DND-41 (cell line): ENCODE results near the gene MITF.

Experiments
- ATAC-seq: fragments of 200-7000 bp; cut with Tn5 transposase; 3 replicates; pipeline ENCODE4 v1.9.1; 2021; ENCODE audit warnings: low read depth; ENCODE audit not compliant: insufficient read depth
- DNase-seq: peaks from one replicate; pipeline ENCODE4 v3.0.0-alpha.2; 2020
- H2AFZ ChIP-seq: 2 replicates; pipeline ENCODE4 v1.6.0; 2012; ENCODE audit warnings: low read depth, low read length
- H3K27ac ChIP-seq: 2 replicates; pipeline ENCODE4 v1.5.1; 2012; ENCODE audit warnings: low read length, inconsistent platforms
- H3K27me3 ChIP-seq: fragments of 200-600 bp; sonication (generic); 2 replicates; pipeline ENCODE4 v1.6.0; 2012; ENCODE audit warnings: low read length, mild to moderate bottlenecking, inconsistent platforms; ENCODE audit not compliant: insufficient read depth, poor library complexity
- H3K36me3 ChIP-seq: 2 replicates; pipeline ENCODE4 v1.5.1; 2012; ENCODE audit warnings: low read length, inconsistent platforms; ENCODE audit not compliant: insufficient read depth
- H3K4me1 ChIP-seq: 2 replicates; pipeline ENCODE4 v1.5.1; 2012; ENCODE audit warnings: mild to moderate bottlenecking, low read length; ENCODE audit not compliant: insufficient read depth
- H3K4me2 ChIP-seq: 2 replicates; pipeline ENCODE4 v1.6.0; 2012; ENCODE audit warnings: mild to moderate bottlenecking, moderate library complexity, low read length, inconsistent platforms; ENCODE audit not compliant: insufficient read depth
- H3K4me3 ChIP-seq, 2 experiments: fragments of 200-600 bp in 1 of 2; shearing (Covaris generic) in 1 of 2; 2 replicates each; pipeline ENCODE4 v1.5.1; 2012 to 2016; ENCODE audit warnings: inconsistent platforms in 2 of 2, low read length in 2 of 2, mild to moderate bottlenecking in 2 of 2, low read depth in 1 of 2, moderate library complexity in 1 of 2
- H3K79me2 ChIP-seq: 2 replicates; pipeline ENCODE4 v1.6.0; 2012; ENCODE audit warnings: low read length, inconsistent platforms; ENCODE audit not compliant: insufficient read depth
- H3K9ac ChIP-seq: 2 replicates; pipeline ENCODE4 v1.6.0; 2012; ENCODE audit warnings: low read depth, mild to moderate bottlenecking, inconsistent platforms, low read length, moderate library complexity
- H3K9me3 ChIP-seq: 2 replicates; pipeline ENCODE4 v1.5.1; 2012; ENCODE audit warnings: low read length, moderate library complexity, mild to moderate bottlenecking, inconsistent platforms; ENCODE audit not compliant: insufficient read depth, severe bottlenecking
- H4K20me1 ChIP-seq: 2 replicates; pipeline ENCODE4 v1.6.0; 2012; ENCODE audit warnings: low read length; ENCODE audit not compliant: insufficient read depth
- EZH2 ChIP-seq: IDR thresholded peaks from 3 replicates; pipeline ENCODE4 v1.6.1; 2012; ENCODE audit warnings: borderline replicate concordance, low read depth, mild to moderate bottlenecking, moderate library complexity, low read length, inconsistent platforms; ENCODE audit not compliant: severe bottlenecking
- TF ChIP-seq, protein P1 (sequence below): IDR thresholded peaks from 2 replicates; pipeline ENCODE4 v1.5.1; 2012; ENCODE audit warnings: borderline replicate concordance, low read length, moderate library complexity, mild to moderate bottlenecking; ENCODE audit not compliant: poor library complexity, severe bottlenecking; ENCODE audit errors: extremely low read depth

MITF gene

DNA sequence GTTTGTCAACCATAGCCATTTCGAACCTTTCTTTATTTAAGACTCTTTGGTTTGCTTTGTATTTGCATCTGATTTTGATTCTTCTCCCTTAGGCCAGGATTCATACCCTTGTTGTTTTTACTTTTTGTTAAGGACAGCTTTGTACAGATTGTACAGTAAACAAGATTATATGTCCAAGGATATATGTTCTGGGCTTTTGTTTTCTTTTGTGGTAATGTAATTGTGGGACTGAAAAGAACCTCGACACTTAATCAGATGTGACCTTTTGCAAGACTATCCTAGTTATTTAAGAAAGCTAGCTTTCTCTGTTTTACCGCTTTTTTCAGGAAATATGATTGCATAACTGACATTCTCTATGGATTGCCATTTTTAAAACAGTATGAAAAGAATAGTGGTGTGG is 193.2 kb downstream of the MITF start:
- Histone ChIP-seq H3K4me2 (no peak overlapping the region), H3K79me2 (no peaks in the 10 kb centered on the region), H3K27ac (no peak overlapping the region), H3K27me3 (no peaks in the 10 kb centered on the region), H3K4me3 (no peak overlapping the region), H4K20me1 (no peaks in the 10 kb centered on the region), H3K4me1 (no peaks in the 10 kb centered on the region), H3K9me3 (no peaks in the 10 kb centered on the region), H3K36me3 (no peaks in the 10 kb centered on the region), H2AFZ (no peak overlapping the region), H3K9ac (no peak overlapping the region)
- ATAC-seq, result no peak
- DNase-seq, result no peak
- TF ChIP-seq EZH2, result no peak

DNA sequence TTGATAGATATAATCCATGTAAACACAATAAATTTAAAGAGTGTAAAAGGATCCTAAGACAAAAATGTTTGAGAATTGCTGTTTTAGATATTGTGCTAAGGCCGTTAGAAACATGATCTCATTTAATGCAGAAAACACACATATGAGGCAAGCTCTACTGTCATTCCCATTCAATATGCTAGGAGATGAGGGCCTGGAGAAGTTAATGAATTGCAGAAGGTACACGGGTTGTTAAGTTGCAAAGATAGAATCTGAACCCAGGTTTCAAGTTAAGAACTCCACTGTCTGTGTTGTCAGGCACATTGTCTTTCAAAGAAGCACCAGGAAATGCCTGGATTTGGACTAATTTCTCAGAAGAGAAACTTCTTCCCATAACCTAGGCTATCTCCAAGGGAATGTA is 195.1 kb downstream of the MITF start:
- no peaks in the 10 kb centered on the region for H3K4me1 ChIP-seq
- H3K27me3 ChIP-seq, result no peaks in the 10 kb centered on the region
- no peak overlapping the region for H3K9ac ChIP-seq
- no peaks in the 10 kb centered on the region for H3K9me3 ChIP-seq
- TF ChIP-seq EZH2, result no peak
- TF ChIP-seq, protein P1, sequence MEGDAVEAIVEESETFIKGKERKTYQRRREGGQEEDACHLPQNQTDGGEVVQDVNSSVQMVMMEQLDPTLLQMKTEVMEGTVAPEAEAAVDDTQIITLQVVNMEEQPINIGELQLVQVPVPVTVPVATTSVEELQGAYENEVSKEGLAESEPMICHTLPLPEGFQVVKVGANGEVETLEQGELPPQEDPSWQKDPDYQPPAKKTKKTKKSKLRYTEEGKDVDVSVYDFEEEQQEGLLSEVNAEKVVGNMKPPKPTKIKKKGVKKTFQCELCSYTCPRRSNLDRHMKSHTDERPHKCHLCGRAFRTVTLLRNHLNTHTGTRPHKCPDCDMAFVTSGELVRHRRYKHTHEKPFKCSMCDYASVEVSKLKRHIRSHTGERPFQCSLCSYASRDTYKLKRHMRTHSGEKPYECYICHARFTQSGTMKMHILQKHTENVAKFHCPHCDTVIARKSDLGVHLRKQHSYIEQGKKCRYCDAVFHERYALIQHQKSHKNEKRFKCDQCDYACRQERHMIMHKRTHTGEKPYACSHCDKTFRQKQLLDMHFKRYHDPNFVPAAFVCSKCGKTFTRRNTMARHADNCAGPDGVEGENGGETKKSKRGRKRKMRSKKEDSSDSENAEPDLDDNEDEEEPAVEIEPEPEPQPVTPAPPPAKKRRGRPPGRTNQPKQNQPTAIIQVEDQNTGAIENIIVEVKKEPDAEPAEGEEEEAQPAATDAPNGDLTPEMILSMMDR, result no peak
- H3K4me3 ChIP-seq, result no peak overlapping the region
- no peaks in the 10 kb centered on the region for H4K20me1 ChIP-seq
- no peaks in the 10 kb centered on the region for H3K79me2 ChIP-seq
- H3K36me3 ChIP-seq, result no peaks in the 10 kb centered on the region
- ATAC-seq (no peak), DNase-seq (no peak)
- no peak overlapping the region for H3K4me2 ChIP-seq
- no peak overlapping the region for H2AFZ ChIP-seq
- no peak overlapping the region for H3K27ac ChIP-seq

DNA sequence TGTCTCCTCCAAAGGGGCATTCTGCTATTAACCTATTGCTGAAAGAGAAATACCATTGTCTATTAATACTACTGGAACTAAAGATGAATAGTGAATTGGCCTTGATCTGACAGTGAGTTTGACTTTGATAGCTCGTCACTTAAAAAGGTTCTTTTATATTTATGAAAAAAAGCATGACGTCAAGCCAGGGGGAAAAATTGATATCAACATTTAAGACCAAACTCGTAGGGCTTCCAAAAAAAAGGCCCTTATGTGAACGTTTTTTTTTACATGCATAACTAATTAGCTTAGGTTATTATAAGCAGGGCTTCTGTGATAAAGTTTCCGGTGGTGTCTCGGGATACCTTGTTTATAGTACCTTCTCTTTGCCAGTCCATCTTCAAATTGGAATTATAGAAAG is 197.0 kb downstream of the MITF start:
- Histone ChIP-seq H3K27me3 (no peaks in the 10 kb centered on the region), H3K79me2 (no peaks in the 10 kb centered on the region), H3K4me3 (no peak overlapping the region), H3K4me1 (no peaks in the 10 kb centered on the region), H4K20me1 (no peaks in the 10 kb centered on the region), H2AFZ (no peak overlapping the region), H3K9me3 (no peaks in the 10 kb centered on the region), H3K27ac (no peak overlapping the region), H3K4me2 (no peak overlapping the region), H3K9ac (no peak overlapping the region), H3K36me3 (no peaks in the 10 kb centered on the region)
- no peak for TF ChIP-seq EZH2
- TF ChIP-seq, protein P1, result no peak
- ATAC-seq, result no peak
- no peak for DNase-seq

DNA sequence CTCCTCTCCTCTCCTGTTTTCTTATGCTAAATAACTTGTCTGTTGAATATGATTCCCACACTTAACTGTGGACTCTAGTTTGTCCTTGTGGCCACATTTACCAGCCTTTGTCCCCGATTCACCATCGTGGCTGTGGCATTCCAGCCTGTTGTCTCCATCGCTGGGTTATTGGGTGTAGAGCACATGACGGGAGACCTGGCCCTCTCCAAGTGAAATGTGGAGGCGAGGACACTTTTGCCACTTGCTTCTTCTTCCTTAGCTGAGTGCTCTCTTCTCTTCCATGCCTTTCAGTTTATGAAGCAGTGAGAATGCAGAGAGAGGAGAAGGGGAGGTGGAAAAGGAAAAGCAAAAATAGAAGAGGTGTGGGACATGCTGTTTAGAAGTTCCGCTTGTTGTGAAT is 198.8 kb downstream of the MITF start:
- Histone ChIP-seq H3K36me3 (no peaks in the 10 kb centered on the region), H3K4me2 (no peak overlapping the region), H3K4me1 (no peaks in the 10 kb centered on the region), H3K4me3 (no peak overlapping the region), H4K20me1 (no peaks in the 10 kb centered on the region), H2AFZ (no peak overlapping the region), H3K9ac (no peak overlapping the region), H3K9me3 (no peaks in the 10 kb centered on the region), H3K27ac (no peak overlapping the region), H3K79me2 (no peaks in the 10 kb centered on the region), H3K27me3 (no peaks in the 10 kb centered on the region)
- no peak for DNase-seq
- TF ChIP-seq EZH2, result no peak
- TF ChIP-seq, protein P1, result no peak
- ATAC-seq, result no peak
